ENCODE results near the gene SLC44A4. TPM values are rescaled to one million over a fixed set of nuclear protein-coding genes. Genes with fewer than 3 reads are reported as not detected.

SLC44A4 gene
- total and polyA plus RNA-seq, 4 experiments from 2014 or later = 0.11 TPM; not detected in 3

DNA sequence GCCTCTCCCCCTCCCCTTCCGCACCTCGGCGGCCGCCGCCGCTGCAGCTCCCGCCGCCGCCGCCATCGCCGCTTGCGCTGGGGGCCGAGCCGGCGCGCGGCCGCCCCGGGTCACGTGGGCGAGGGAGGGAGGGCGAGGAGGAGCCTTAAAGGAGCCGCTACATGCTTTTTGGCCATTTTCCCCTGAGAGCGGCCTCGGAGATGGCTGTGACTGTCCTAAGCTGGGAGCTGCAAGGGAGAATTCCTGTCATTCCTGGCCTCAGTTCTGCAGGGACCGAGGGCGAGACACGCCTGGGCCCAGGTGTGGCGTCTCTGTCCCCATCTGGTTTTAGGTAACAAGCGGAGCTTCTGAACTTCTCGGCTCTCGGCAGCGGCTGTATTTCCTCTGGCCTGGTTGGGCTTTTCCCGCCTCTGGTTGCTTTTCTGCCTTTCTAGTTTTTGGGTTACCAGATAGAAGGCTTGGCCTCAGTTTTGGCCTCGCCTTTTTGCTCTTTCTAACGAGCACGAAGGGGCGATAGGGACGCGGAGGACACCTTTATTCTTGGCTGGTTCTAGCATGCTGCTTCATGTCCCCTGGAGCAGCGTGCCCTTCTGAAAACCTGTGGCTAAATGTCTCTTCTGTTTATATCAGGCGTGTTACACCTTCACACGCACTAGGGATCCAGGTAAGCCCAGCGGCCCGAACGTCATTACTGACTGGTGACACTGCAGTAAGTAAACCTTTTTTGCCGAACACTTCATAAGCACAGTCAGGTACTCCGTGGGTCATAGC, 19.0 kb upstream of the SLC44A4 start, which contains the start of gene EHMT2:
EHMT2 (minus strand) TSS at position 87 of the 771 bp plus-strand sequence; CDS start at position 66, 21 bp downstream.
- H3K4me3 Mint-ChIP-seq = peak within 1 kb of the TSS; percentile 92 to 99 (median 96)
- ChIA-PET CTCF (ENCODE audit: partially characterized antibody) (interaction anchor here (1.0 to 2.3 kb wide), 7 partner anchors 8 to 70 kb away, joined by 4 to 9 read pairs (median 5); partner anchors contain the start of genes CFB, HSPA1B, NELFE and NEU1), POLR2A (ENCODE audit: partially characterized antibody) (interaction anchor here (0.6 to 2.8 kb wide), 29 partner anchors 10 to 1074 kb away, joined by 3 to 21 read pairs (median 4); partner anchors contain the start of genes ABHD16A, BAG6, C6orf47 and CSNK2B)
- Histone ChIP-seq H3K36me3 (ENCODE audit: insufficient read depth, low read length) (peaks cover 16% of the 10 kb centered on the region), H3K9me3 (ENCODE audit: control insufficient read depth in 1 of 2, low read length in 2 of 2) (no peaks in the 10 kb centered on the region), H3K27me3 (ENCODE audit: insufficient read depth, low read length) (no peaks in the 10 kb centered on the region), H3K4me1 (ENCODE audit: insufficient read depth, low read length) (peaks cover 40% of the 10 kb centered on the region), H3K4me3 (ENCODE audit: low read length in 2 of 2) (peak within 1 kb of the TSS; percentile 71 to 92), H3K27ac (ENCODE audit: low read depth, low read length) (peak within 1 kb of the TSS; percentile 88)
- no peaks in the 10 kb centered on the region for H3K9me3 Mint-ChIP-seq
- peaks cover 4 to 34% of the 10 kb centered on the region in 2 donors for H3K36me3 Mint-ChIP-seq
- intact Hi-C loops (cut with micrococcal nuclease) = loop anchor here (1.0 to 5.0 kb wide), 8 partner anchors 34 to 1310 kb away; partner anchors contain the start of genes ABHD16A, AGPAT1, BAG6 and CSNK2B
- H3K27me3 Mint-ChIP-seq = no peaks in the 10 kb centered on the region
- DNase-seq = peak; percentile 81 to 87 (median 85)
- H3K27ac Mint-ChIP-seq = peak within 1 kb of the TSS; percentile 95 to 99 (median 97)
- peaks cover 20 to 47% (median 33%) of the 10 kb centered on the region in 4 donors for H3K4me1 Mint-ChIP-seq

DNA sequence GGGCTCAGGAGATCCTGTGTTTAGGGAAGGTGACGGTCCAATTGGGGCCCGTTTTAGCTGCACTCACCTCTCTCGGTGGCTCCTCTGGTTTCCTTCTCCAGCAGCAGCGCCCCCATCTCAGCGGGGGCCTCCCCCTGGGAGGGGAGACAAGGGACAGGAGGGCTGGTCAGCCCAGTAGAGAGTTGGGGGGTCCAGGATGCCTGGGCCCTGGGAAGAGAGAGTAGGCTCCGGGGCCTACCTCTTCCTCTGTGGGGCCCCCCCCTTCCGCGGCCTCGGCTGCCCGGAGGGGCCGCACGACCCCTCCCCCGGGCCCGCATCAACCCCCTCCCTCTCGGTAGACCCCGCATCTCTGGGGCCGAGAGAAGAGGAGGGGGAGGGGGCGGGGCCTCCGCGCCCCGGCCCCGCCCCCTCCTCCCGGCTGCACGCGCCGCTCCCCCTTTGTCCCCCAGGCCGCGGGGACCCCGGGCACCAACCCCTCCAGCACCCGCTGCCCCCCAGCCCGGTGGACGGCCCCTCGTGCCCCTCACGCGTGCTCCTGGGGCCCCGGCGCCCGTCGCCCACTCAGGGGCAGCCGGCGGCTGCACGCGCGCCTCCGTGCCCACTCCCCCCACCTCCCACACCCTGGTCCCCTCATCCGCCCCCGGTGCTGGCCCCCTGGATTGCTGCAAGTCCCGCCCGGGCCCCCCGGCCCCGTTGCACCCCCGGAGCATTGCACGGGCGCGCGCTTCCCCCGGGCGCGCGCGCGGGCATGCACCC, 18.2 kb upstream of the SLC44A4 start:
- H3K4me1 Mint-ChIP-seq = peaks cover 17 to 42% (median 27%) of the 10 kb centered on the region in 4 donors
- intact Hi-C loops (cut with micrococcal nuclease) = loop anchor here (1.0 to 5.0 kb wide), 6 partner anchors 34 to 1310 kb away; partner anchors contain the start of genes ABHD16A, AGPAT1, CSNK2B and LY6G5B
- no peaks in the 10 kb centered on the region for H3K9me3 ChIP-seq (ENCODE audit: control insufficient read depth in 1 of 2, low read length in 2 of 2)
- ChIA-PET CTCF (ENCODE audit: partially characterized antibody) (interaction anchor here (1.5 to 2.3 kb wide), 4 partner anchors 7 to 49 kb away, joined by 4 to 9 read pairs (median 6); partner anchors contain the start of genes CFB and NEU1), POLR2A (ENCODE audit: partially characterized antibody) (interaction anchor here (0.6 to 2.8 kb wide), 21 partner anchors 14 to 1075 kb away, joined by 3 to 21 read pairs (median 4); partner anchors contain the start of genes ABHD16A, BAG6, C6orf47 and DDX39B)
- H3K27ac Mint-ChIP-seq = peak overlapping the region; percentile 87 to 94 (median 91)
- H3K27me3 Mint-ChIP-seq = no peaks in the 10 kb centered on the region
- H3K4me1 ChIP-seq (ENCODE audit: insufficient read depth, low read length) = peaks cover 35% of the 10 kb centered on the region
- DNase-seq = peak in 1 of 5 donors; percentile 41
- peak overlapping the region in 1 of 2 donors; percentile 92 for H3K4me3 ChIP-seq (ENCODE audit: low read length in 2 of 2)
- peaks cover 24% of the 10 kb centered on the region for H3K36me3 ChIP-seq (ENCODE audit: insufficient read depth, low read length)
- H3K9me3 Mint-ChIP-seq = no peaks in the 10 kb centered on the region
- peak overlapping the region; percentile 83 to 94 (median 85) for H3K4me3 Mint-ChIP-seq
- H3K27ac ChIP-seq (ENCODE audit: low read depth, low read length) = peak overlapping the region; percentile 69
- H3K36me3 Mint-ChIP-seq = peaks cover 11 to 40% of the 10 kb centered on the region in 2 donors
- H3K27me3 ChIP-seq (ENCODE audit: insufficient read depth, low read length) = no peaks in the 10 kb centered on the region

DNA sequence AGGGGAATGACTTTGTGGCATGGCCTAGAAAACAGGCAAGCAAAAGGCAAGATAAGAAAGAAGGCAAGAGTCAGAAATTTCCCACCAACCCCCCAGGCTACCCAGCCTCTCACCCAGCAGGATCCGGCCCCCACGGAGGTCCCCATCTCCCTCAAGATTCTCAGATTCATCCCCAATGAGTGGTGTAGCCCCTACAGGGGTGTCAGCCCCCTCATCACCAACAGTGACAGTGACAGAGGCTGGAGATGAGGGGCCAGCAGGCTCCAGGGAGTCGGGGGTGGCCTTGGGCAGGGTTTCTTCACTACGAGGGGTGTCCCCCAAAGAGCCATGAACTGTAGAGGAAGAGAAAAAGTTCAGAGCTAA, 17.7 kb upstream of the SLC44A4 start:
- Histone ChIP-seq H3K9me3 (ENCODE audit: control insufficient read depth in 1 of 2, low read length in 2 of 2) (no peaks in the 10 kb centered on the region), H3K27ac (ENCODE audit: low read depth, low read length) (peak overlapping the region; percentile 69), H3K36me3 (ENCODE audit: insufficient read depth, low read length) (peaks cover 29% of the 10 kb centered on the region), H3K4me3 (ENCODE audit: low read length in 2 of 2) (peak overlapping the region in 1 of 2 donors; percentile 92), H3K4me1 (ENCODE audit: insufficient read depth, low read length) (peaks cover 35% of the 10 kb centered on the region), H3K27me3 (ENCODE audit: insufficient read depth, low read length) (no peaks in the 10 kb centered on the region)
- H3K9me3 Mint-ChIP-seq = no peaks in the 10 kb centered on the region
- no peak for DNase-seq
- peaks cover 16 to 44% of the 10 kb centered on the region in 2 donors for H3K36me3 Mint-ChIP-seq
- H3K27ac Mint-ChIP-seq = peak overlapping the region; percentile 87 to 94 (median 91)
- ChIA-PET POLR2A (ENCODE audit: partially characterized antibody) (interaction anchor here (2.3 to 2.8 kb wide), 2 partner anchors 13 to 56 kb away, joined by 6 to 13 read pairs; no protein-coding TSS in a partner anchor), CTCF (ENCODE audit: partially characterized antibody) (no interaction called here)
- intact Hi-C loops (cut with micrococcal nuclease) = loop anchor here (2.0 to 5.0 kb wide), 4 partner anchors 62 to 1311 kb away; partner anchors contain the start of genes AGPAT1, CSNK2B, LY6G5B and RING1
- peaks cover 17 to 42% (median 27%) of the 10 kb centered on the region in 4 donors for H3K4me1 Mint-ChIP-seq
- H3K27me3 Mint-ChIP-seq = no peaks in the 10 kb centered on the region
- peak overlapping the region; percentile 83 to 88 (median 85) for H3K4me3 Mint-ChIP-seq

DNA sequence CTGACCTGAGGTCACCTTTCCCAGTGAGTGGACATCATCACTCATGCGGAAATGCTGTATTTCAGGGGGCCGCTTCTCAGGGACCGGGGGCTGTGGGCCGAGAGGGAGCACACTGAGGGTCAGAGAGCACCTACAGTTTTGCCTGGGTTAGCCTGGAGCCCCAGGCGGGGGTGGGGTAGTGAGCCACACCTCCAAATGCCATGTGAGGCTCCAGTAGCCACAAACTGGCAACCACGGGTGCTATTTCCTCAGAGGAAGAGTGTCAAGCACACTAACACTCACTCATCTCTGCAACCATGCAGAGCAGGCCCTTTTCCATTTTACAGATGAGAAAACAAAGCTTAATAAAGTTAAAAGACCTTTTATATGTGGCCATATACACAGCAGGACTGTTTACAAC, 14.0 kb upstream of the SLC44A4 start:
- H3K27me3 ChIP-seq (ENCODE audit: insufficient read depth, low read length) = no peaks in the 10 kb centered on the region
- DNase-seq = no peak
- CTCF ChIA-PET (ENCODE audit: partially characterized antibody) = no interaction called here
- no peaks in the 10 kb centered on the region for H3K9me3 ChIP-seq (ENCODE audit: control insufficient read depth in 1 of 2, low read length in 2 of 2)
- H3K36me3 ChIP-seq (ENCODE audit: insufficient read depth, low read length) = peaks cover 50% of the 10 kb centered on the region
- Mint-ChIP-seq H3K27me3 (no peaks in the 10 kb centered on the region), H3K4me1 (peaks cover 6 to 21% (median 14%) of the 10 kb centered on the region in 4 donors), H3K36me3 (peaks cover 33 to 60% of the 10 kb centered on the region in 2 donors), H3K27ac (peak overlapping the region in 2 of 7 donors; percentile 9 to 47), H3K9me3 (peaks cover 0 to 2% (median 0%) of the 10 kb centered on the region in 8 donors), H3K4me3 (no peak overlapping the region)
- H3K4me1 ChIP-seq (ENCODE audit: insufficient read depth, low read length) = peaks cover 13% of the 10 kb centered on the region
- H3K27ac ChIP-seq (ENCODE audit: low read depth, low read length) = no peak overlapping the region
- POLR2A ChIA-PET (ENCODE audit: partially characterized antibody) = no interaction called here
- H3K4me3 ChIP-seq (ENCODE audit: low read length in 2 of 2) = no peak overlapping the region
- intact Hi-C loops (cut with micrococcal nuclease) = no loop called here

DNA sequence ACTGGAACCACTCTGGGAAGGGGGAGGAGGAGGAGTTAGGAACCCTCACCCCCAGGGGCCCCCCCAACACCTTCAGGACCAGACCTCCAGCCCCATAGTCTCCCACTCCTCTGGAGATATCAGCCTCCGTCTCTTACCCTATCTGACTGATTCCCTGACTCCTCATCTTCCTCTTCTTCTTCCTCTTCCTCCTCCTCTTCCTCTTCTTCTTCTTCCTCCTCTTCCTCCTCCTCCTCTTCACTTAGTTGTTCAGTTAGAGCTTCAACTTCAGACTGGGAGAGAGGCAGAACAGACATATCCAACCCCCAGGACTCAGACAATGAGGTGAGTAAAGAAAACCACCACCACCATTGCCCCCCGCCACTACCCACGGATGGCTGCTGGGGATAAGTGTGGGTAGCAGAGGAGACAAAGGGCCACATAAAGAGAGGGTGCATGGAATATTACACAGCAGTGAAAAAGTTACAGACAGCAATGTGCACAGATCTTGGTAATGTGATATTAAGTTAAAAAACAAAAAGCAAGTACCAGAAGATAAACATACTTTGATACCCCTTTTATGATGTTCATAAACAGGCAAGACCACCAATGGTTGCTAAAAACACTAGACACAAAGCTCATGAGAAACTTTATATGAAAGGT, 10.7 kb upstream of the SLC44A4 start:
- ChIA-PET CTCF (ENCODE audit: partially characterized antibody) (interaction anchor here (0.8 to 3.4 kb wide), 18 partner anchors 9 to 291 kb away, joined by 3 to 18 read pairs (median 4); partner anchors contain the start of genes DDAH2, EHMT2, LY6G5C and NELFE), POLR2A (ENCODE audit: partially characterized antibody) (interaction anchor here (1.6 kb wide), 1 partner anchor 27 kb away, joined by 5 read pairs; the partner anchor contains the start of gene NEU1)
- peaks cover 51 to 66% of the 10 kb centered on the region in 2 donors for H3K36me3 Mint-ChIP-seq
- no peaks in the 10 kb centered on the region for H3K27me3 Mint-ChIP-seq
- H3K27ac Mint-ChIP-seq = peak overlapping the region in 2 of 7 donors; percentile 35 to 77
- H3K27ac ChIP-seq (ENCODE audit: low read depth, low read length) = no peak overlapping the region
- peaks cover 1 to 7% (median 5%) of the 10 kb centered on the region in 4 donors for H3K4me1 Mint-ChIP-seq
- no peaks in the 10 kb centered on the region for H3K9me3 ChIP-seq (ENCODE audit: control insufficient read depth in 1 of 2, low read length in 2 of 2)
- no peak overlapping the region for H3K4me3 Mint-ChIP-seq
- H3K4me3 ChIP-seq (ENCODE audit: low read length in 2 of 2) = no peak overlapping the region
- DNase-seq = no peak
- peaks cover 60% of the 10 kb centered on the region for H3K36me3 ChIP-seq (ENCODE audit: insufficient read depth, low read length)
- peaks cover 0 to 2% (median 0%) of the 10 kb centered on the region in 8 donors for H3K9me3 Mint-ChIP-seq
- intact Hi-C loops (cut with micrococcal nuclease) = no loop called here
- no peaks in the 10 kb centered on the region for H3K4me1 ChIP-seq (ENCODE audit: insufficient read depth, low read length)
- no peaks in the 10 kb centered on the region for H3K27me3 ChIP-seq (ENCODE audit: insufficient read depth, low read length)
